ENCODE data around the gene DHTKD1.
"Not testable (repeated sequence)": the region's sequence is repeated elsewhere in the genome, so short reads cannot be mapped to it uniquely, and the experiment has no call there.

Gene DHTKD1

DNA sequence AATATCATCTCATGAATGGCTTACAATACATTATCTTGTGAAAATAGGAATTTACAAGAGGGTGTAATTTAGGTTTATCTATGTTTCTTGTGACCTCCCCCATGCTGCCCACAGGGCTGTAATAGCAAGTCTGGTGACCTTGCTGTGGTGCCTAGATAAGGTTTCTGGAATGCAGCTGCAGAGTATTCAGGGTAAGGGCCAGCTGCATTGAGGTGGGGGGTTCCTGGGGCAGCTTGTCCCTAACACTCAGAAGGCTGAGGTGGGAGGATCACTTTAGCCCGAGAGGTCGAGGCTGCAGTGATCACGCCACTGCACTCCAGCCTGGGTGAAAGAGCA, 5.3 kb upstream of the DHTKD1 start:
- FAIRE-seq, result no peak

GRCh38 chr10:12067336-12067735, 1.4 kb upstream of the DHTKD1 start:
- FAIRE-seq, result no peak

DNA sequence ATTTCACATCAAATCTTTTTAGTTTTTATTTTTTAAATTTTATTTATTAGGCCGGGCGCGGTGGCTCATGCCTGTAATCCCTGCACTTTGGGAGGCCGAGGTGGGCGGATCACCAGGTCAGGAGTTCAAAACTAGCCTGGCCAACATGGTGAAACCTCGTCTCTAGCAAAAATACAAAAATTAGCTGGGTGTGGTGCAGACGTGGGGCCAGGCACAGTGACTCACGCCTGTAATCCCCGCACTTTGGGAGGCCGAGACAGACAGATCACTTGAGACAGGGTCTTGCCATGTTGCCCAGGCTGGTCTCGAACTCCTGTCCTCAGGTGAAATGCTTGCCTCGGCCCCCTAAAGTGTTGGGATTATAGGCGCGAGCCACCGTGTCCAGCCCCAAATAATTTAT, 2.7 kb downstream of the DHTKD1 start:
- FAIRE-seq, result not testable (repeated sequence)

DNA sequence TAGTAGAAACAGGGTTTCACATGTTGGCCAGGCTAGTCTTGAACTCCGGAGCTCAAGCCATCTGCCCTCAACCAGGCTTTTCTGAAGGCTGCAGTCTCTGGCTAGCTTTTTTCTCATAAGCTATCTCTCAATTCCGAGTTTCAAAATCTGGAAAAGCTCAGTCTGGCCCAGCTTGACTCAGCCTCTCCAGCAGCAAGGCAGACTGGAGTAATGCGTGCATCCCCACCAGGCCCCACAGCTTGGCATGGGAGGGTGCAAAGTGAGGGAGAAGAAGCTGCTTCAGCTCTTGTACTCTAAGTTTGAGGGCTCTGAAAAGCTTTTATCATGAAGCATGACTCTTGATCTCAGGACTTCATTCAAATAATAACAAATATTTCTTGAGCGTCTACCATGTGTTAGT, 4.8 kb downstream of the DHTKD1 start:
- no peak for FAIRE-seq

DNA sequence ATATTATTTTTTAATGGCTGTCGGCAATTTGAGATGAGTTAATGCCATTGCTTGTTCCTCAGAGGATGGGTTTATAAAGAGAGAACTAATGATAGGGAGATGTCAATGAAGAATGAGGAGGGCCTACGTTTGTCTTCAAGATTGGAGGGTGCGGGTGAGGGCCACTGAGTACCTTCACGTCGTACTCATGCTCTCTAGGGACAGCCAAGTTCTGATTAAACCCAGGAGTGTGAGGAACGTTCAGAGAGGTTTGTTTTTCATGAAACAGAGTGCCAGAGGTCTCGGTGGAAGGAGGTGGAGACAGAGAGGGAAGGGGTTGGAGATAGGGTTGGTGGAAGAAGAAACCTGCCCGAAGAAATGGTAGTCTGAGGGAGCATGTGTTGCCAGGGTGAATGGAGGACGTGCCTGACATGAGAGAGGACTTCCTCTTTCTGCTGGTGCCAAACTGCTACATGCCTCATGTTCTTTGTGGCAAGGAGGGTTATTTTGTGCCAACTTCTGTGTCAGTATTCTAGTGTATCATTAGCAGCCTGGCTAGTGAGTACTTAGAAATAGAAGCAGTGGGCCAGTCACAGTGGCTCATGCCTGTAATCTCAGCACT, 8.9 kb downstream of the DHTKD1 start:
- no peak for FAIRE-seq

DNA sequence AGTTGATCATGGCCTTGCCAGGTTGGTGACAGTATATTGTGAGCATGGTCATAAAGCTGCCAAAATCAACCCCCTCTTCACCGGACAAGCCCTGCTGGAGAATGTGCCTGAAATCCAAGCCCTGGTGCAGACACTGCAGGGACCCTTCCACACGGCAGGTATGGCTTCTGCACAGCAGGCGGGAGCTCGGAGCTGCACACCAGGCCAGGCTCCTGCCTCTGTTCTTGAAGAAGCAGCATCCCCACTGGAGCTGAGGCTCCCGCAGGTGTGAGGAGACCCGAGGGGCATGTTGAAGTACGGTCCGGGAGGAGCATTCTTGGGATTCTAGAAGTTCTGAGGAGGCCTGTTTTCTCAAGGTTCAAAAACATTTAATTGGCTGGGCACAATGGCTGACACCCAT, 12.7 kb downstream of the DHTKD1 start:
- no peak for FAIRE-seq

GRCh38 chr10:12081879-12082557, 13.3 kb downstream of the DHTKD1 start:
- FAIRE-seq, result no peak

DNA sequence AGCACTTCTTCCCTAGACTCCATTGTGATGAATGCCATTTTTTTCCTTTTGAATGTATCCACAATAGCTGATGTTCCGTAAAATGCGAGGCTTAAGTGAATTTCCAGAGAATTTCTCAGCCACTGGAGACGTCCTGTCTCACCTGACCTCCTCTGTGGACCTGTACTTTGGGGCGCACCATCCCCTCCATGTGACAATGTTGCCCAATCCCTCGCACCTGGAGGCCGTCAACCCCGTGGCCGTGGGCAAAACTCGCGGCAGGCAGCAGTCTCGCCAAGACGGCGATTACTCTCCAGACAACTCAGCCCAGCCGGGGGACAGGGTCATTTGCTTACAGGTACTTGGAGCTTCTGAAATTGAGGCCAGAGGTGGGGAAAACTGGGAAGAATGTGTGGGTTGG, 20.2 kb downstream of the DHTKD1 start:
- FAIRE-seq, result no peak

DNA sequence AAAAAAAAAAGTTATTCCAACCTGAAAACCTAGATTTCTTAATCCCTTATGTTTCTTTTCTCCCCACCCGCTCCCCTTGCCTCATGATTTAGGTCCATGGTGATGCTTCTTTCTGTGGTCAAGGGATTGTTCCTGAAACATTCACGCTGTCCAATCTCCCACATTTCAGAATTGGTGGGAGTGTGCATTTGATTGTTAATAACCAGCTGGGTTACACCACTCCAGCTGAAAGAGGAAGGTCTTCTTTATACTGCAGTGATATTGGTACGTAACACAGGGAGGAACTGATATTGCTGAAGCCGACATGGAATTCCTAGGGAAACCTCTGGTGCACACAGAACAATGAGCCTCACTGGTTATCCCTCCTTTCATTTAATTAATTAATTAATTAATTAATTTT, 22.7 kb downstream of the DHTKD1 start:
- no peak for FAIRE-seq

DNA sequence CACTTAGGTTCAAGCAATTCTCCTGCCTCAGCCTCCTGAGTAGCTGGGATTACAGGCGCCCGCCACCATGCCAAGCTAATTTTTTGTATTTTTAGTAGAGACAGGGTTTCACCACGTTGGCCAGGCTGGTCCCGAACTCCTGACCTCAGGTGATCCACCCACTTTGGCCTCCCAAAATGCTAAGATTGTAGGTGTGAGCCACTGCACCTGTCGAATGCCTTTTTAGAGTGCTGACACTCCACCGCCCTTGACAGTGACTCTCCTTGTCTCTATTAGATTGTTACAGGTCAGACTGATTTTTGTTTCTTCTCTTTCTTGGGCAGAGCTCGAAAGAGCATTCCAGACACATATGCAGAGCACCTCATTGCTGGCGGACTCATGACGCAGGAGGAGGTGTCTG, 28.6 kb downstream of the DHTKD1 start:
- FAIRE-seq, result not testable (repeated sequence)

DNA sequence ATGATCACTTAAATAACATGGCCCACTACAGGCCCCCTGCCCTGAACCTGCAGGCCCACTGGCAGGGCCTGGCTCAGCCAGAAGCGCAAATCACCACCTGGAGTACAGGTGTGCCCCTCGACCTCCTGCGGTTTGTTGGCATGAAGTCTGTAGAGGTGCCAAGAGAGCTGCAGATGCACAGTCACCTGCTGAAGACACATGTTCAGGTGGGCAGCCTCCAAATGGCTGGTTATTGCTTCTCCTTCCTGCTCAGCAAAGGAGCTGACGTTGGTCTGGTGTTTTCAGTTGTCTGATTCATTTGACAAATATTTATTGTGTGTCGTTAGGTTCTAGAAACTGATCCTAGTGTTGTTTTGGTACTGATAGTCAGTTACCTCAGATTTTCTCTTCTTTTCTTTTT, 29.0 kb downstream of the DHTKD1 start:
- FAIRE-seq, result no peak

- FAIRE-seq, result no peak
Measured at GRCh38 chr10:12098966-12099365, 30.2 kb downstream of the DHTKD1 start.

GRCh38 chr10:12103802-12104201, 35.0 kb downstream of the DHTKD1 start:
- FAIRE-seq, result no peak

DNA sequence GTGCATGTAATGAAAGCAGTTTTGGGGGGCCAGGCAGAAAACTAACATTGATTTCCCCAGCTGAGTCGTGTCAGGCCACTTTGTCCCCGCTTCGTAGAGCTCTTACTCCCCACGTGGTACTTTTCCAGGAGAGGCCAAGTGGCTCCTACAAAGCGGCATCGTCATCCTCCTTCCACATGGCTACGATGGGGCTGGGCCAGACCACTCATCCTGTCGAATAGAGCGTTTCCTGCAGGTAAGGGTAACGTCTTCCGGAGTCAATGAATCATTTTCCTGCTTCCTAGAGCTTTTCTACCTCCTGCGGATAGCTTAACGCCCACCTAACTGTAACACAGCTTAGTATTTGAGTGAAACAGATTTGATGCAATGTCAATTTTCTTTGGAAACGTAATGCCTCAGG, 39.0 kb downstream of the DHTKD1 start:
- FAIRE-seq, result no peak

DNA sequence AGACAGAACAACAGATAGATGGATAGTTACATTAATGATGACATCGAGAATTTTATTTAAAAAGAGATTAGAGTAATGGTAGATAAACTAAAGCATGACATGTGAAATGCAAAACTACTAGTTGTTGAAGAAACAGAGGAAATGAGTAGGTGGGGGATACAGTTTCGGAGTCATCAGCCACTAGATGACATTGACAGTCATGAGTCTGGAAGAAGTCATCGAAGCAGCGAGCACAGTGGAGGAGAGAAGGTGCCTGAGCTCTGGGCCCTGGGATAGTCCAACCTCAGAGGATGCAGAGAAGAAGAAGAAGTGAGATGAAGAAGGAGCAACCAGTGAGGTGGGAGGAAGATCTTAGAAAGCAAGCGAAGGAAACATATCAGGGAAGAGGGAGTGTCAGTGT, 40.5 kb downstream of the DHTKD1 start:
- no peak for FAIRE-seq

- FAIRE-seq, result no peak
Measured at GRCh38 chr10:12111528-12111927, 42.8 kb downstream of the DHTKD1 start.

DNA sequence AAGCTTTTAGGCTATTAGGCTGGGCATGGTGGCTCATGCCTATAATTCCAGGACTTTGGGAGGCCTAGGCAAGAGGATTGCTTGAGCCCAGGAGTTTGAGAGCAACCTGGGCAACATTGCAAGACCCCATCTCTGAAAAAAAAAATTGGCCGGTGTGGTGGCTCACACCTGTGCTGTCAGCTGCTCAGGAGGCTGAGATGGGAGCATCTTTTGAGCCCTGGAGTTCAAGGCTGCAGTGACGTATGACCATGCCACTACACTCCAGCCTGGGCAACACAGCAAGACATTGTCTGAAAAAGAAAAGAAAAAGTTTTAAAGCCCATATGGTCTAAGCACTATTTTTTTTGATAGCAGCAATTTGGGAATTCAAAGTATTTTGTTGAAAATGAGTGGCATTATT, 44.9 kb downstream of the DHTKD1 start:
- no peak for FAIRE-seq

GRCh38 chr10:12121673-12122072, 52.9 kb downstream of the DHTKD1 start:
- no peak for FAIRE-seq

- FAIRE-seq, result no peak
Measured at GRCh38 chr10:12129222-12130111, 60.7 kb downstream of the DHTKD1 start, which contains the start of gene SEC61A2. TSS of gene SEC61A2 (plus strand) at chr10:12129677. CDS start at chr10:12129788, 111 bp downstream.

DNA sequence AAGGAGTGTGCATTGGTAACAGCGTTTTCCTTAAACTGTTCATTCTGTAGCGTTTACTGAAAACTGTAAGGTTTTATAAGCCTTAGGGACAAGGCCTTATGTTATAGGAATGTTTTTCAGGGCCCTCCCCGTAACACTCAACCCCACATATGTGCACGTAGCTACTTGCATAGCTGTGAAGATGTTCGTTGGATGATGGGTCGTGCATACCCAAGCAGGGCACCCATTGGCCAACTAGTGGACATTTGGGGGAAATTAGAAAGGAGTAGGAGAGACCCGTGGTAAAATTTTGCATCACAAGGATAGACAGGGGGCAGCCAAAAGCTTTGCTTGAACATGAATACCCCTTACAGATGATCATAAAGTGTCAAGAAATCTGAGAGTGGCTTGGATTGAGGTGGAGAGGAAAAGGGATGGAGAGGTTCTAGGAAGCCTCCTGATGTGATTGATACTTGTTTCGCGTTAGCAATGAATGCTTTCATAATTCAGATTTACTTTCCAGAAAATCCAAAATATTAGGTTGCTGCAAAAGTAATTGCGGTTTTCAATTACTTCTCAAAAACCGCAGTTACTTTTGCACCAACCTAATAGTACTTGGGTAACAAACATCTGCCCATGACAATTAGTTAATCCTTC, 61.6 kb downstream of the DHTKD1 start:
- peak; percentile 25 for FAIRE-seq

DNA sequence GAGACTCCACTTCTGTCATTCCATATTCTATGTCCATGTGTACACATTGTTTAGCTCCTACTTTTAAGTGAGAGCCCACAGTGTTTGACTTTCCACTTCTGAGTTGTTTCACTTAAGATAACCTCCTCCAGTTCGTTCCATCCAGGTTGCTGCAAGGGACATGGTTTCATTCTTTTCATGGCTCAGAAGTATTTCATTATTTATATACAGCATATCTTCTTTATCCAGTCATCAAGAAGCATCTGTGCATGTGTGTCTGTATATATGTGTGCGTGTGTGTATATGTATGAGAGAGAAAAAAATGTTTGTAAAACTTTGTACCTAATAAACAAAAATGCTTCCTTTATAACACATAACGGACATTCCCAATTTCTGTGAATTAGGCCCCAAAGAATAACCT, 66.9 kb downstream of the DHTKD1 start:
- FAIRE-seq, result no peak

DNA sequence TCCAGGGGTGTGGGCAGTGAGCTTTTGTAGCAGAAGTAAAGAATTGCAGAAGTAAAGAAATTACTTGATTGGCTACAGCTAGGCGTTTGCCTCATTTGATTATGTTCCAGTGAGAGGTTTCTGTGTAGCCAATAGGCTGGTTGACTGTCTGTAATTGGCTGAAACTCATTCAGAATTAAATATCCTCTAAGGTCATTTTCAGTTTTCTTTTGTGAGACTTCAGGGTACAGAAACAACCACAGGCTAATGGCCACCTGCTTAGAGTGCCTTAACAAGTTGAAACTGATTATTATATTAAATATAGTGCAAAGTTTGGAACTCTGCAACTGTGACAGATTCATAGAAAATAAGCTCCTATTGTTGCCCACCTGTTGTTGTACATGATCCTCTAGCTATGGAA, 71.3 kb downstream of the DHTKD1 start:
- FAIRE-seq, result no peak

DNA sequence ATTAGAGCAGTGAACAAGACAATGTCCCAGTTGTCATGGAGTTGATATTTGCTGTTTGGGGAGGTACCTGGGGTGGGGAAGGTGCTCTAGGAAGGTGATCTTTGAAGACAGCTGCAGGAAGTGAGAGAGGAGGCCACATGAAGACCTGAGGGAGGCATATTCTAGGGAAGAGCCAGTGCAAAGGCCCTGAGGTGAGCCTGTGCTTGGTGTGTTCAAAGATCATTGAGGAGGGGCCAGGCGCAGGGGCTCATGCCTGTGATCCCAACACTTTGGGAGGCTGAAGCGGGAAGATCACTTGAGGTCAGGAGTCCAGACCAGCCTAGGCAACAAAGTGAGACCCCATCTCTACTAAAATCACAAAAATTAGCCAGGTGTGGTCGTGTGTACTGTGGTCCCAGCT, 75.8 kb downstream of the DHTKD1 start:
- FAIRE-seq, result no peak

GRCh38 chr10:12150163-12150562, 81.4 kb downstream of the DHTKD1 start:
- no peak for FAIRE-seq

All from TTC549 (cell line).